Activated CD4-positive, alpha-beta T cell treated with anti-CD3 and anti-CD28 coated beads, Interleukin-2, amount 50 U/mL, for 16 hours (primary cell): Measurements from ENCODE around the gene KRT4.
"Not testable (repeated sequence)": the region's sequence is repeated elsewhere in the genome, so short reads cannot be mapped to it uniquely, and the experiment has no call there.

Experiments used
- DNase-seq: peaks from one replicate; pipeline ENCODE4 v3.0.0-alpha.2; 2020

Gene KRT4

GRCh38 chr12:52813885-52814709 is at the start of gene KRT4:
TSS of gene KRT4 (minus strand) at chr12:52814116. CDS start at chr12:52814058, 58 bp downstream.
- no peak for DNase-seq

GRCh38 chr12:52862023-52862422 is 48.1 kb upstream of the KRT4 start:
- no peak for DNase-seq

DNA sequence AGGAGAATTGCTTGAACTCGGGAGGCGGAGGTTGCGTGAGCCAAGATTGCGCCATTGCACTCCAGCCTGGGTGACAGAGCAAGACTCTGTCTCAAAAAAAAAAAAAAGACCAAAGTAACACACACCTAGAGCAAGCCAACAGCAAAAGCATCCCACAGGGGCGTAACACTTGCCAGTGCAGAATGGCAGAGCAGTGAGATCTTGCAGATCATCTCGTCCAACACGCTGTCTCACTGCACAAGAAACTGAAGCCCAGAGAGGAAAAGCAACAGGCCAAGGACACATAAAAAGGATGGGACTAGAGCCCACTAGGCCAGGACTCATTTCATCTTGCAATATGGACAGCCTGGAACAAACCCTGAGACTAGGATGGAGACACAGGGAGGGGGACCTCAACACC is 47.6 kb upstream of the KRT4 start:
- DNase-seq = no peak

DNA sequence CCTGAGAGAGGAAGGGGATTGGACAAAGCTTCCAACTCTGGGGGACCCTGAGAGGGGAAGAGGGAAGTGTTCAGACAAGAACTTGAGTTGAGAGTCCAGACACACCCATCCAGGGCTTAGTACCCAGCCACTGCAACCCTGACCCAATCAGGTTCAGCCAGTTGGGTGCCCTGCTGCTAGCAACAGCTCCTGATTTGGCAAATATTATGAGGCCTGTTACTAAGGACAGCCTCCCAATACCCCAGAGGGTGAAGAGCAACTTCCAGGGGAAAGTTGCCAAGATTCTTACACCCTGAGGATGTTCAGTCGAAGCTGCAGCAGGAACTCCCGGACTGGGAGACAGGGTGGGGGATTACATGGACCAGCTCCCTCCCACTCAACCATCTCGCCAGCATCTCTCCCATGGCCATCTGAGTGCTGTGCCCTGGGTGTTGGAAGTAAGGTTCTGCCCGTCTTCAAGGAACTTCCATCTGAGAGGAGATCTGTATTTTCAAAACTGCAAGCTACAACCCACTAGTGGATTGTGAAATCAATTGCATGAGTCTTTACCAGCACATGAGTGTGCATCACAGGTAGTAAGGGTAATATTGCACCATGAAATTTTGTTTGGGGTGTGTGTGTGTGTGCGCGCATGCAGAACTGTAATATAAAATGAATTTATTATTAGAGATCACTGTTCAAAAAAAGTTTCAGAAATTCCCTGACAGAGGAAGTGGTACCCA is 46.3 kb upstream of the KRT4 start:
- no peak for DNase-seq

GRCh38 chr12:52857500-52857899 is 43.6 kb upstream of the KRT4 start:
- no peak for DNase-seq

- DNase-seq = no peak
Observed at GRCh38 chr12:52856787-52857186, 42.9 kb upstream of the KRT4 start.

DNA sequence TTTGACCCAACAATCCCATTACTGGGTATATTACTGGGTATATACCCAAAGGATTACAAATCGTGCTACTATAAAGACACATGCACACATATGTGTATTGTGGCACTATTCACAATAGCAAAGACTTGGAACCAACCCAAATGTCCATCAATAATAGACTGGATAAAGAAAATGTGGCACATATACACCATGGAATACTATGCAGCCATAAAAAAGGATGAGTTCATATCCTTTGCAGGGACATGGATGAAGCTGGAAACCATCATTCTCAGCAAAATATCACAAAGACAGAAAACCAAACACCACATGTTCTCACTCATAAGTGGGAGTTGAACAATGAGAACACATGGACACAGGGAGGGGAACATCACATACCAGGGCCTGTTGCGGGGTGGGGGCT is 42.2 kb upstream of the KRT4 start:
- not testable (repeated sequence) for DNase-seq

GRCh38 chr12:52851787-52852186 is 37.9 kb upstream of the KRT4 start:
- no peak for DNase-seq

DNA sequence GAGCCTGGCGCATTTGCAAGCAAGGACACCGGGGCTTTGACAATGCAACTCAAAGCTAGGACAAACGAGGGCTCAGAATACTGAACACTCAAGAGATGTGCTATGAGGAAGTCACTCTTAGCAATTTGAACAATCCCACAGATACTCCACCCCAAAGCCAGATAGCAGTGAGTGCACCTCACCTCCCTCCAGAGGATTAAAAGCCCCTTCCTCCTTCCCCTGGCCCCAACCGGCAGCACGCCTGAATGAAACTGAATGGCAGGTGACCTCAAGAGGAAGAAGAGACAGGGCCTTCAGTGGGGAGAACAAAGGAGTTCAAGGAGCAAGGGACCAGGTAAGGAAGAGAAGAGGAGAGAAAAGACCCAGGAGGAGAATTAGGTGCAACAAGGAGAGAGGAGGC is 36.8 kb upstream of the KRT4 start:
- DNase-seq = no peak

DNA sequence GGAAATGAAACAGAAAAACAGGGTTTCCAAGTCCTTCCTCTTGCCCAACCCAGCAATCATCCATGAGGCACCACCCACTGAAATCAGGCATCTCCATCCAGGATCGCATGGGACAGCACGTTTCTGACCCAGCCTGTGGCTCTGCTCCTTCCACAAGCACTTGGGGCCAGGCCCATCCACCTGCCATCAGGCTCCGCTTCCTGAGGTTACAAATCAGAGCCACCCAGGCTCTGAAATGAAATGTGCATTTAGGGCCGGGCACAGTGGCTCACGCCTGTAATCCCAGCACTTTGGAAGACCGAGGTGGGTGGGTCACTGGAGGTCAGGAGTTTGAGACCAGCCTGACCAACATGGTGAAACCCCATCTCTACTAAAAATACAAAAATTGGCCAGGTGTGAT is 35.6 kb upstream of the KRT4 start:
- DNase-seq = no peak

GRCh38 chr12:52848661-52849255 is 34.8 kb upstream of the KRT4 start, which contains the start of gene KRT78:
TSS of gene KRT78 (minus strand) at chr12:52848994. CDS start at chr12:52848930, 64 bp downstream.
- no peak for DNase-seq

- DNase-seq = no peak
Observed at GRCh38 chr12:52847335-52848102, 33.6 kb upstream of the KRT4 start.

DNA sequence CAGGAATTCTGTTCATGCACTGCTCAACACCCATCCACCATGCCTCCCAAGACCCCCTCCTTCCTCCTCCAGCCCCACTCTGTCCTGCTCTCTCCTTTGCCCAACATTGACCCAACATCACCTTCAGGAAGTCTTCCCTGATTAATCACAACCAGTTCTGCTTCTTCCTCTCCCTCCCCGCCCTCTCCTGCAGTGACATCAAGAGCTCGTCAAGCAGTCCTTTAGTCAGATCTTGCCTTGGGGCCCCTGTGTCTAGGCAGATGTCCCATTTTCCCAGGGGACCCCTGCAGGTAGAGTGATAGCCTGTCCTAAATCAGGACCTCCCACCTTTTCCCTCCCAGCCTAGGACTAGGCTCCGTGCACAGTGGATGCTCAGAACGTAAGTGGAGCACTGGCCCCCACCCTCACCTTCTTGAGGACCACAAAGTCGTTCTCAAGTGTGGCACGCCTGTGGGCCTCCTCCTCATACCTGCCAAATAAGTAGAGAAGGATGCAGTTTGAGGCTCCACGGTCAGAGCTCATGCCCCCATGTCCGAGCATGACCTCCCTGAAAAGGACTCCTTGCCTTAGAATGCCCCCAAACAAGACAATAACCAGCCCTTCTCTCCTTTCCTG is 32.5 kb upstream of the KRT4 start:
- DNase-seq = no peak

- no peak for DNase-seq
Observed at GRCh38 chr12:52845946-52846345, 32.0 kb upstream of the KRT4 start.

GRCh38 chr12:52844386-52844785 is 30.5 kb upstream of the KRT4 start:
- no peak for DNase-seq

- no peak for DNase-seq
Observed at GRCh38 chr12:52839436-52840105, 25.7 kb upstream of the KRT4 start.

DNA sequence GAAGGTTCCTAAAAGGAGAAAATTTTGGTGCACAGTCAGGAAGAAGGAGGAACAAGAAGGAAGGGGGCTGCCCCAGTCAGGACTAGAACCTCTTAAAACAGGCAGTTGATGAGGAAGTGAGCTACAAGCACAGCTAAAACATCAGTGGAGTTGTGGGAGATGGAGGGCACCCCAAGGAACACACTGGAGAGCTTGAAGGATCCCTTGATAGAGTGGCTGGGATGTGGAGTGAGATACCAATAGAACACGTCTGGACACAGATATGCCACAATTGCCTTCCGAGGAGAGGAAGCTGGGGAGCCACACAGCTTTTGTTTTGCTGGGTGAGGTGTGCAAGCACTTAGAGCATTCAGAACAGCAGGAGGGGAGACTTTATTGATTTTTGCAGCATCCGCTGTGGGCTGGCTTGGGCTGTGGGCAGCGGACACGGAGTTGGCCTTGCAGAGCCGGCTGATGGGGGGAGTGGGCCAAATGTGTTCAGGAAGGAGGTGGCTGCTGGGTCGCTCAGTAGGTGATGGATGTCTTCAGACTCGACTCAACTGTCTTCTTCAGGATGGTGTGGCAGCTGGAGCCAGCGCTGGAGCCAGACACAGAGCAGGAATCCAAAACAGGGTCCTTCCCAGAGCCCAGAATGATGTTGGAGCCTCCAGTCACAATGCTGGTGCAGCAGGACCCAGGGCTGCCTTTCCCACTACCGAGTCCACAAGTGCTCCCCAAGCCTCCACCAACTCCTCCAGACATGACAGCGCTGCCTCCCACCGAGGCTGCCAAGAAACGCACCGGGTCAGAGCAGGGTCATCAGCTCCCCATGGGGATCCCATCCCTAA is 24.9 kb upstream of the KRT4 start:
- no peak for DNase-seq

DNA sequence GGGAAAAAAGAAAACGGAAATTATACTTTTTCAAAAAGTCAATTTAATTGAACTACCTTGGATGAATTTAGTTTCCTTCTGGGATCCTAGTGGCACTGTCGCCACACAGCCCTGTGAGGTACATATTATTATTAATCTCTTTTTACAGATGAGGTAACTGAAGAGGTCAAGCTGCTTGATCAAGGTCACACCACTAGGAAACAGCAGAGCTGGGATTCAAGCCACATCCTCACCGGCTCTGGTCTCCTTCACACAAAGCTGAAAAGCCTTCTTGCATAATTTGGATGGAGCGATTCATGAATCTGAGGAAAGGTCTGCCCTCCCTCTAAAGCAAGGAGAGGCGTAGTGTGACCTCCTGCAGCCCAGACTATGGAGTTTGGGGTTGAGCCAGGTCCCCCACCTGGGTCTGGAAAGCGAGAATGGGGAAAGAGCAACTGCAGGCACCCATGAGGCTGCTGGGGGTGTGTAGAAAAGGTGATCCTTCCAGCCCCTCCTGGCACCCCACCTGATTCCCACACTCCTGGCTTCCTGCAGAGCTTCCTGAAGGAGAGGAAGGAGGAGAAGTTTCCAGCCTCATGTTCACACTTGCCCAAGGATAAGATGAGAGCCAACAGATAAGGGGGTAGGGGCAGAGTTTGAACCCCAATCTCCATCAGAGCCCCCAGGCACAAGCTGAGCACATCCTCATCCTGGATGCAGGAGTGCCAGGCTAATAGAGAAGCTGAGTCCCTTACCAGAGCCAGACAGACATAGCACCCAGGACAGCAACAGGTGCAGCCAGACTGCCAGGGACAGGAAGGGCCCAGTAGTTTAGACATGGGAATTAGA is 24.1 kb upstream of the KRT4 start:
- no peak for DNase-seq

- peak; percentile 12 for DNase-seq
Observed at GRCh38 chr12:52837413-52837741, 23.5 kb upstream of the KRT4 start.
